Neuronal stem cell (in vitro differentiated cells): Measurements from ENCODE around the gene LPP.

ENCODE experiments used
- DNase-seq: peaks from one replicate; pipeline ENCODE4 v3.0.0-alpha.2; 2013; ENCODE audit warnings: low spot score
- H2AFZ ChIP-seq: one replicate; pipeline ENCODE4 v1.6.1; 2013; ENCODE audit warnings: mild to moderate bottlenecking, low read length, inconsistent platforms
- H2AK5ac ChIP-seq: 2 replicates; pipeline ENCODE4 v1.6.1; 2013; ENCODE audit warnings: low read depth, mild to moderate bottlenecking, inconsistent platforms, low read length, moderate library complexity, mixed read lengths
- H2BK120ac ChIP-seq: 2 replicates; pipeline ENCODE4 v1.6.1; 2013; ENCODE audit warnings: low read depth, mild to moderate bottlenecking, inconsistent platforms, low read length, moderate library complexity, mixed read lengths
- H2BK12ac ChIP-seq: one replicate; pipeline ENCODE4 v1.6.1; 2013; ENCODE audit warnings: low read length, inconsistent platforms
- H2BK15ac ChIP-seq: 2 replicates; pipeline ENCODE4 v1.6.1; 2013; ENCODE audit warnings: mild to moderate bottlenecking, low read length, inconsistent platforms, mixed read lengths
- H2BK5ac ChIP-seq: one replicate; pipeline ENCODE4 v1.6.1; 2013; ENCODE audit warnings: inconsistent platforms, mild to moderate bottlenecking, low read length, moderate library complexity
- H3K14ac ChIP-seq: one replicate; pipeline ENCODE4 v1.6.1; 2013; ENCODE audit warnings: low read length, inconsistent platforms
- H3K18ac ChIP-seq: 2 replicates; pipeline ENCODE4 v1.6.1; 2013; ENCODE audit warnings: low read length, inconsistent platforms
- H3K23ac ChIP-seq: 2 replicates; pipeline ENCODE4 v1.6.1; 2013; ENCODE audit warnings: low read depth, mild to moderate bottlenecking, mixed read lengths, low read length, inconsistent platforms; ENCODE audit not compliant: poor library complexity
- H3K27ac ChIP-seq: replicated peaks from 3 replicates; pipeline ENCODE4 v1.5.1; 2013; ENCODE audit warnings: low read length, inconsistent platforms
- H3K27me3 ChIP-seq, 3 experiments: 2 replicates each; pipeline ENCODE4 v1.6.1; 2013; ENCODE audit warnings: low read length in 3 of 3, mild to moderate bottlenecking in 2 of 3, inconsistent platforms in 1 of 3, low read depth in 1 of 3, mixed read lengths in 1 of 3, moderate library complexity in 1 of 3; ENCODE audit not compliant: control insufficient read depth in 3 of 3, insufficient read depth in 3 of 3
- H3K36me3 ChIP-seq, 2 donors: replicated peaks in 1 of 2; 2 replicates each; pipeline ENCODE4 v1.6.1; 2013; ENCODE audit warnings: low read length in 2 of 2; ENCODE audit not compliant: control insufficient read depth in 2 of 2, insufficient read depth in 2 of 2
- H3K4ac ChIP-seq: 2 replicates; pipeline ENCODE4 v1.6.1; 2013; ENCODE audit warnings: inconsistent platforms, mild to moderate bottlenecking, low read length, moderate library complexity
- H3K4me1 ChIP-seq, 2 donors: 1 replicate in 1 of 2; 2 replicates in 1 of 2; pipeline ENCODE4 v1.6.1; 2013; ENCODE audit warnings: low read length in 2 of 2, low read depth in 1 of 2; ENCODE audit not compliant: control insufficient read depth in 2 of 2, insufficient read depth in 1 of 2
- H3K4me2 ChIP-seq: one replicate; pipeline ENCODE4 v1.6.1; 2013; ENCODE audit warnings: mild to moderate bottlenecking, low read length, inconsistent platforms; ENCODE audit not compliant: insufficient read depth, poor library complexity, severe bottlenecking
- H3K4me3 ChIP-seq, 2 donors: 2 replicates each; pipeline ENCODE4 v1.5.1; 2013; ENCODE audit warnings: low read length in 2 of 2, mild to moderate bottlenecking in 2 of 2, inconsistent platforms in 1 of 2, moderate library complexity in 1 of 2
- H3K79me1 ChIP-seq: one replicate; pipeline ENCODE4 v1.6.1; 2013; ENCODE audit warnings: low read depth, mild to moderate bottlenecking, inconsistent platforms, low read length, moderate library complexity
- H3K9ac ChIP-seq: one replicate; pipeline ENCODE4 v1.6.1; 2013; ENCODE audit warnings: mild to moderate bottlenecking, low read depth, low read length, inconsistent platforms; ENCODE audit not compliant: poor library complexity
- H3K9me3 ChIP-seq, 2 donors: replicated peaks in 1 of 2; 2 replicates each; pipeline versions ENCODE3 to v1.6.1; 2013; ENCODE audit warnings: low read length in 2 of 2, mild to moderate bottlenecking in 2 of 2, inconsistent platforms in 1 of 2, low read depth in 1 of 2, mixed read lengths in 1 of 2, moderate library complexity in 1 of 2; ENCODE audit not compliant: control insufficient read depth in 2 of 2, insufficient read depth in 1 of 2
- H4K8ac ChIP-seq: one replicate; pipeline ENCODE4 v1.6.1; 2013; ENCODE audit warnings: low read depth, mild to moderate bottlenecking, inconsistent platforms, low read length, moderate library complexity
- H4K91ac ChIP-seq: one replicate; pipeline ENCODE4 v1.6.1; 2013; ENCODE audit warnings: low read length, low read depth, mild to moderate bottlenecking, inconsistent platforms; ENCODE audit not compliant: poor library complexity
- WGBS, 2 donors: extraction: QIAGEN DNeasy Blood & Tissue Kit; methylation state at CpG; one replicate each; pipeline ENCODE4 v1.1.7; 2013; ENCODE audit warnings: missing lambda C conversion rate in 2 of 2, mixed read lengths in 1 of 2; ENCODE audit not compliant: insufficient read length in 2 of 2, insufficient replicate concordance in 1 of 2; ENCODE audit errors: extremely low coverage in 2 of 2; 5-methylcytosine and 5-hydroxymethylcytosine counted together

LPP gene

DNA sequence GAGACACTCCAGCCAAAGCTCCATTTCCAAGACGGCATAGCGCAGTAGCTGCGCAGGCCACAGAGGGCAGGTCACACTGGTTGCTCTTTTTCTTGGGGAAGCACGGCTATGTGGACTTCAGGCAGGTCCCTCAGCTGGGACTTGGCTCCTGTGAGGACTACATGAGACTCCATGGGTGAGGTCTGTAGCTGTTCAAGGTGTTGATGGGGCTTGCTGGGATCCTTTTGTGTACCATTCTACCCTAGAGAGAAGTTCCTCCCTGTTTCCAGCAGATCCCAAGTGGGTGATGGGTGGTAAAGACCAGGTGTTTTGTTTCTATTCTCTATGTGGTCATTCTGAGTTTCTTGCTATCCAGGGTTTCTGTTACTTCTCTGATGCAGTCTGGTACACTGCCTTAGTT lies 183.3 kb downstream of the LPP start:
- Histone ChIP-seq H2BK15ac (no peak overlapping the region), H3K27ac (no peak overlapping the region), H3K4ac (no peak overlapping the region), H3K4me2 (no peak overlapping the region), H3K4me1 (peaks cover 0 to 2% of the 10 kb centered on the region in 2 donors), H3K9me3 (peaks cover 2 to 3% of the 10 kb centered on the region in 2 donors), H3K9ac (no peak overlapping the region), H3K18ac (no peak overlapping the region), H4K8ac (no peak overlapping the region), H3K27me3 (no peaks in the 10 kb centered on the region), H3K23ac (no peak overlapping the region), H2BK5ac (no peak overlapping the region), H2BK12ac (no peak overlapping the region), H3K79me1 (peaks cover 4% of the 10 kb centered on the region), H2AFZ (no peak overlapping the region), H2BK120ac (no peak overlapping the region), H3K14ac (no peak overlapping the region), H4K91ac (no peak overlapping the region), H3K4me3 (no peak overlapping the region), H3K36me3 (no peaks in the 10 kb centered on the region), H2AK5ac (no peak overlapping the region)
- no peak for DNase-seq
- whole genome bisulfite sequencing, 2 donors: no CpG with 5 or more reads among the region's 4 CpGs

GRCh38 chr3:188338086-188338485 lies 184.1 kb downstream of the LPP start:
- Histone ChIP-seq H3K4me1 (peaks cover 0 to 2% of the 10 kb centered on the region in 2 donors), H2BK15ac (no peak overlapping the region), H3K18ac (no peak overlapping the region), H3K23ac (no peak overlapping the region), H2BK12ac (no peak overlapping the region), H3K14ac (no peak overlapping the region), H3K36me3 (no peaks in the 10 kb centered on the region), H3K4me3 (no peak overlapping the region), H2BK5ac (no peak overlapping the region), H3K27ac (no peak overlapping the region), H2BK120ac (no peak overlapping the region), H4K91ac (no peak overlapping the region), H2AFZ (no peak overlapping the region), H3K79me1 (peaks cover 4% of the 10 kb centered on the region), H3K4me2 (no peak overlapping the region), H3K9me3 (peaks cover 2 to 3% of the 10 kb centered on the region in 2 donors), H3K9ac (no peak overlapping the region), H2AK5ac (no peak overlapping the region), H4K8ac (no peak overlapping the region), H3K27me3 (no peaks in the 10 kb centered on the region), H3K4ac (no peak overlapping the region)
- no peak for DNase-seq

GRCh38 chr3:188339410-188340295 lies 185.7 kb downstream of the LPP start:
- Histone ChIP-seq H3K27ac (no peak overlapping the region), H2AFZ (no peak overlapping the region), H3K27me3 (no peaks in the 10 kb centered on the region), H2BK15ac (no peak overlapping the region), H2BK12ac (no peak overlapping the region), H2BK120ac (no peak overlapping the region), H3K4me2 (no peak overlapping the region), H2AK5ac (no peak overlapping the region), H4K8ac (no peak overlapping the region), H3K36me3 (no peaks in the 10 kb centered on the region), H4K91ac (no peak overlapping the region), H3K4me1 (peaks cover 0 to 2% of the 10 kb centered on the region in 2 donors), H3K9me3 (peaks cover 2 to 3% of the 10 kb centered on the region in 2 donors), H3K23ac (no peak overlapping the region), H2BK5ac (no peak overlapping the region), H3K18ac (no peak overlapping the region), H3K4ac (no peak overlapping the region), H3K4me3 (no peak overlapping the region), H3K79me1 (peaks cover 4% of the 10 kb centered on the region), H3K9ac (no peak overlapping the region), H3K14ac (no peak overlapping the region)
- DNase-seq: no peak
- WGBS, 2 donors: no CpG with 5 or more reads among the region's 11 CpGs

GRCh38 chr3:188341501-188341900 lies 187.5 kb downstream of the LPP start:
- no peak overlapping the region for H4K8ac ChIP-seq
- WGBS, 2 donors: no CpG with 5 or more reads among the region's 2 CpGs

More at GRCh38 chr3:188341501-188341900, 187.5 kb downstream of the LPP start:
- H2BK120ac ChIP-seq: no peak overlapping the region
- H3K9me3 ChIP-seq: peaks cover 0 to 3% of the 10 kb centered on the region in 2 donors
- no peak overlapping the region for H3K4ac ChIP-seq
- no peak for DNase-seq
- H3K79me1 ChIP-seq: peaks cover 4% of the 10 kb centered on the region
- no peak overlapping the region for H3K4me2 ChIP-seq
- H3K27ac ChIP-seq: no peak overlapping the region
- no peak overlapping the region for H2BK5ac ChIP-seq
- H3K18ac ChIP-seq: no peak overlapping the region
- H4K91ac ChIP-seq: no peak overlapping the region
- no peak overlapping the region for H2AFZ ChIP-seq
- H3K9ac ChIP-seq: no peak overlapping the region
- no peak overlapping the region for H3K14ac ChIP-seq
- no peak overlapping the region for H2BK12ac ChIP-seq
- H2BK15ac ChIP-seq: no peak overlapping the region
- H3K4me3 ChIP-seq: no peak overlapping the region
- H3K23ac ChIP-seq: no peak overlapping the region
- H3K4me1 ChIP-seq: peaks cover 0 to 7% of the 10 kb centered on the region in 2 donors
- no peaks in the 10 kb centered on the region for H3K36me3 ChIP-seq
- no peak overlapping the region for H2AK5ac ChIP-seq
- H3K27me3 ChIP-seq: no peaks in the 10 kb centered on the region
